Adrenal gland (tissue), 5 donors: ENCODE results near the gene BEND5.
A peak's percentile ranks its signal among the peaks of the same experiment; 100 is the strongest.

Source experiments
- POLR2A ChIP-seq, 2 donors: fragments of 450-650 bp; IDR thresholded peaks; one replicate each; pipeline ENCODE4 v1.6.1; 2017; ENCODE audit warnings: antibody characterized with exemption in 2 of 2, mild to moderate bottlenecking in 2 of 2, moderate library complexity in 1 of 2
- TF ChIP-seq, protein P1 (sequence below), 6 experiments: fragments of 450-650 bp in 4 of 6; fragments of 200-600 bp in 2 of 6; sonication (generic) in 1 of 6; IDR thresholded peaks; 1 replicate in 5 of 6; 2 replicates in 1 of 6; pipeline versions ENCODE4 v1.5.1 to v1.8.0; 2016 to 2021; ENCODE audit warnings: antibody characterized with exemption in 6 of 6, mild to moderate bottlenecking in 2 of 6, moderate library complexity in 1 of 6
- donor health status: DM: no; HTN: no; CAD: no.

DNA sequence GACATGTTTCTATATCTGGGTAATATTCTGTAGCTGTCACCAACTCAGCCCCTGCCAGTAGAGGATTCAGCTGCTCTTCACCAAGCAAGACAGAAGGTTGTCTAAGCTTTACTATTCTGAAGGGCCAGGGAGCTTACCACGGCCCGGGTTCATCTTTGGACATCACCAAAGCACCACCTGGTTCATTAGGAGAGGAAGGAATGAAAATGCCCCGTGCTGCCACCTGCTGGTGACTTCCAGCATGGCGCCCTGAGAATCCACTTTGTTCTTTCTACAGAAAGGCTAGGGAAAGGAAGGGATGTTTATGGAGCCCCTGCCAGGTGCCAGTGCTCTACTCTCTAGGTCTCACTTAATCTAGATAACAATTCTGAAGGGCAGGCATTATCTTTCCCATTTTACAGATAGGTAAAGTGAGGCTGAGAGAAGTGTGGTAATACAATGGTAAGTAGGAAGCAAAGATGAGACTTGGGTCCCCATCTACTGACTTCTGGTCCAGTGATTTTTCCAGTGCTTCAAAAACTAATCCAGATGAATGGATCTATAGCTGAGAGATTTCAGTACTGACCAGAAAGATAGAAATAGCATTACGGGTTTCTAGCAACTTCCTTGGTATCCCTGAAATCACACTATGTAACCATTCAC is 79.5 kb downstream of the BEND5 start:
- TF ChIP-seq, protein P1, sequence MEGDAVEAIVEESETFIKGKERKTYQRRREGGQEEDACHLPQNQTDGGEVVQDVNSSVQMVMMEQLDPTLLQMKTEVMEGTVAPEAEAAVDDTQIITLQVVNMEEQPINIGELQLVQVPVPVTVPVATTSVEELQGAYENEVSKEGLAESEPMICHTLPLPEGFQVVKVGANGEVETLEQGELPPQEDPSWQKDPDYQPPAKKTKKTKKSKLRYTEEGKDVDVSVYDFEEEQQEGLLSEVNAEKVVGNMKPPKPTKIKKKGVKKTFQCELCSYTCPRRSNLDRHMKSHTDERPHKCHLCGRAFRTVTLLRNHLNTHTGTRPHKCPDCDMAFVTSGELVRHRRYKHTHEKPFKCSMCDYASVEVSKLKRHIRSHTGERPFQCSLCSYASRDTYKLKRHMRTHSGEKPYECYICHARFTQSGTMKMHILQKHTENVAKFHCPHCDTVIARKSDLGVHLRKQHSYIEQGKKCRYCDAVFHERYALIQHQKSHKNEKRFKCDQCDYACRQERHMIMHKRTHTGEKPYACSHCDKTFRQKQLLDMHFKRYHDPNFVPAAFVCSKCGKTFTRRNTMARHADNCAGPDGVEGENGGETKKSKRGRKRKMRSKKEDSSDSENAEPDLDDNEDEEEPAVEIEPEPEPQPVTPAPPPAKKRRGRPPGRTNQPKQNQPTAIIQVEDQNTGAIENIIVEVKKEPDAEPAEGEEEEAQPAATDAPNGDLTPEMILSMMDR (IDR thresholded peaks at IDR 0.05): peak; percentile 73 to 95 (median 82)
- TF ChIP-seq POLR2A (IDR thresholded peaks at IDR 0.05): no peak
